ENCODE results near the gene GLI3.

The GLI3 gene

DNA sequence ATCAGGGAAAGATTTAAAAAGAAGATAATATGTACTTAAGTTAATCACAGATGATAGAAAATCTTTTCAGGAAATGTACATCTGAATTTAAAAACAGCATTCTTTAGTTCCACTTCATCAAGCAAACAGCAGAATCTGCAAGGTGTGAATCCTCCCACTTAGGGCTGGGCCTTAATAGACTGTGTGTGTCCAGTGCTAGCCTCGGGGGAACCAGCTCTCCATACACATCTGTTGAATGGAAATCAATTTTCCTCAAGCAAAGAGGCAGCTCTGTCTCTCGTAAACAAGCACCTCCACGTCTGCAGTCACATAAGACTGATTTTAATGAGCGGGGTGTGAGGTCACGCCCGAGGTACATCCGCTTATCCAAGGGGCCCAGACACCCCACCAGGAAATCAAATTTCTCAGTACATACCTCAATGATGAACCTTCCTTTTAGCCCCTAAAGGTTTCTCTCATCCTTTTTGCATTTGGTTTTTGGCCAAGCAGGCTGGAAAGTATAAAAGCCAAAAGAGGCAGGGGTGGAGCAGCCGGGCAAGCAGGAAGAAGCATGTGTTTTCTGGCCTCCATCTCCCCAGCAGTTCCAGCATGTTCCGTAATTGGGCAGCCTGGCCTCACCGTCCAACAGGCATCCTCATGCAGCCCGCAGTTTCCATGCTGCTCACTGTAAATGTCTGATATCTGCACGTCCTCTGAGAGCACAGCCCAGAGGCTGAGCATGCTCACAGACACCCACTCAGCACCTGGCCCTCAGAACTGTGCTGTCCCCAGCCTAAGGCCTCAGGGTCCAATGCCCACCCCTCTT lies 131.3 kb downstream of the GLI3 start:
- no peak for DNase-seq (ENCODE audit: low read depth in 2 of 2)

DNA sequence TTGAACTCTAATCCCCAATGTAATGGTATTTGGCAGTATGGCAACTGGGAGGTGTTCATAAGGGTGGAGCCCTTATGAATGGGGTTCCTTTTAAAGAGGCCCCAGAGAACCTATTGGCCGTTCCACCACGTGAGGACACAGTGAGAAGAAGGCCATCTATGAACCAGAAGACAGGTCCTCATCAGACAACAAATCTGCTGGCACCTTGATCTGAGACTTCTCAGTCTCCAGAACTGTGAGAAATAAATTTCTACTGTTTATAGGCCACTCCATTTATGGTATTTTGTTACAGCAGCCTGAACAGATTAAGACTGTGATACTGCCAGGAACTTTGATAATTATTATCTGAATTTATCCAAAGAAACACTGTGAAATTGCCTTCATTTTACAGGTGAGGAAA lies 132.3 kb downstream of the GLI3 start:
- DNase-seq (ENCODE audit: low read depth in 2 of 2): no peak

DNA sequence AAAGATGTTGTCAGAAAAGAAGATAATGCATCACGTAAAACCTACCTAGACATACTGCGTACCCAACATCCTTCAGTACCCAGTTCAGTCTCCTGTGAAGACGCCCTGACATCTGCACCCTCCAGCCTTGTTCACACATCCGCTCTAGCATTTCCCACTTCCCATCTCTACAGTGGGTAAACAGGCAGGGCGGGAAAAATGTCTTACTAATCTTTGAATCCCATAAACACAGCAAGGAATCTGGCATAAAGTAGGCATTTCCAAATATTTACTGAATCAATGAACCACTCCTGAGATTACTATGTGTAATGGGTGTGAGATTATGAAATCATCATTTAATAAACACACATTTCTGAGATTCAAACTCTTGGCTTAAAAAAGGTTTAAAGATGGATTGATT lies 132.8 kb downstream of the GLI3 start:
- DNase-seq (ENCODE audit: low read depth in 2 of 2): no peak

DNA sequence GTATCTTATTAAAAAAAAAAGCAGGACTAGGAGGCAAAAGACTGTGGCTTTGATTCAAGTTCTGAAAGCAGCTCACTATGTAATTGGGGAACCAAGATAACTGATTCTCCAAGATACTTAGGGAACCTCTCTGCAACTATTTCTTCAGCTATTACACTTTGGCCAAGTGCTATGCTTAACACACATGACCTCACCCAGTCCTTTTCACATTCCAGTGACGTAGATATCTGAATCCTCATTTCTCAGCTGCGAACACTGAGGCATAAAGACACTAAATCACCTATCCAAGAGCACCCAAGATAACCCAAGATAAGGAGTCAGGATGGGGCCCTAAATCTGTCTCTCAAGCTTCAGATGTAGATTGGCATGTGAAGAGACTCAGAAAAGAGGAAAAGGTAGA lies 133.6 kb downstream of the GLI3 start:
- DNase-seq (ENCODE audit: low read depth in 2 of 2): no peak

DNA sequence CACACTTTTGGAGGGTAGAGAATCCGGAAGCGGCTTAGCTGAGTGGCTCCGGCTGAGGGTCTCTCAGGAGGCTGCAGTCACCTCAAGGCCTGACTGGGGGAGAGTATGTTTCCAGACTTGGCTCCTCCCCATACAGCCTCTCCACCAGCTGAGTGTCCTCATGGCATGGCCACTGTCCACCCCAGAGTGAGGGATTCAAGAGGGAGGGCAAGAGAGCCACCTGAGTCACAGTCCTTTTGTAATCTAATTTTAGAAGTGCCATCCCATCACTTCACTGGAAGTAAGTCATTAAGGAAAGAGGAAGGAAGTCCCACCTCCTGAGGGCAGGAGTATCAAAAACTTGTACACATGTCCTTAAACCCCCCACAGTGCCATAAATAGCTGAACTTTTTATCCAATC lies 134.0 kb downstream of the GLI3 start:
- DNase-seq (ENCODE audit: low read depth in 2 of 2): no peak

DNA sequence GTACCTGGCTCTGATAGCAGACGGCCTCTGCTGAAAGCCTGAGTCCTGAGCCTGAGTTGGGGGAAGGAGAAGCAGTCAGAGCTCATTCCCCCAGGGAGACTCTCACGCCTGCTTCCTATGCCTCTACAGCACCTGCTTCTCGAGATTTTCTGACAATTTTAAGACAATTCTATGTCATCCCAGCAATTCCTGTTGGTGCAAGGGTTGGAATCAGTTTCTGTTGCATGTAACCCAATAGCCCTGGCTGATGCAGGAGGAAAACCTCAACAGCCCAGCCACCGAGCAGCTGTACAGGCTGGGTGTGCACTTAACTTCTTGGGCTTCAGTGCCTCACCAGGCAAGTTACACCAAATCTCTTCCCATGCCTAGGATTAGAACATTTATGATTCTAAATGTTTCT lies 134.7 kb downstream of the GLI3 start:
- DNase-seq (ENCODE audit: low read depth in 2 of 2): no peak

DNA sequence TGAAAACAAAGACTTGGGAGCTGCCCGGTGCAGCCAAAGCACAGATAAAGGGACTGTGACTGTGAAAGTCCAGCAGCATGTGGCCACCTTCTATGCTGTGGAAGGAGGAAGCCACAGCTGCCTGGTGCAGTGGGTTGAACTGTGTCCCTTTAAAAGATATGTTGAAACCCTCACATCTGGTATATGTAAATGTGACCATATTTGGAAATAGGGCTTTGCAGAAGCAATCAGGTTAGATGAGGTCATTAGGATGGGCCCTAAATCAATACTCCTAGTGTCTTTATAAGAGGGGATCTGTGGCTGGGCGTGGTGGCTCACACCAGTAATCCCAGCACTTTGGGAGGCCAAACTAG lies 136.9 kb downstream of the GLI3 start:
- no peak for DNase-seq (ENCODE audit: low read depth in 2 of 2)

DNA sequence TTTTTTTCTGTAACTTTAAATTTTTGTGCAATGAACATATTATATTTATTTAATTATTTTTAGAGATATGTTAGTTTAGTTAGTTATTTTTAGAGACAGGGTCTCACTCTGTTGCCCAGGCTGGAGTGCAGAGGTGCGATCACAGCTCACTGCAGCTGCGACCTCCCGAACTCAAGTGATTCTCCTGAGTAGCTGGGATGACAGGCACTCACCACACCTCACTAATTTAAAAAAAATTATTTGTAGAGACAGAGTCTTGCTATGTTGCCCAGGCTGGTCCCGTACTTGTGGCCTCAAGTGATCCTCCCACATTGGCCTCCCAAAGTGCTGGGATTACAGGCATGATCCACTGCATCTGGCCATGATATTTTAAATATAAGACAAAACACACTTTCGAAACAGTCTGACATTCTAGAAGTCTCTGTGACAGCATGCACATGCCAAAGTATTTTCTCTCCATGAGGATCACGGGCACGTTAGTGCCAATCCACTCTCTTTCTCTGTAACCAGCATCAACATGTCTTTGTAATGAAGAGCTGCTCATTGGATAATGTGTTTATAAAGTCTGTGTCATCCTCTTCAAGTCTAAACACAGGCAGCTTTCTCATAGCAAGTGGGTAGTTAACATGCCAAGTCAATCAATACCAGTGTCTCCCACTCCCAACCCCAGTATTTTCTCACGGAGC lies 137.4 kb downstream of the GLI3 start:
- DNase-seq (ENCODE audit: low read depth in 2 of 2): no peak

DNA sequence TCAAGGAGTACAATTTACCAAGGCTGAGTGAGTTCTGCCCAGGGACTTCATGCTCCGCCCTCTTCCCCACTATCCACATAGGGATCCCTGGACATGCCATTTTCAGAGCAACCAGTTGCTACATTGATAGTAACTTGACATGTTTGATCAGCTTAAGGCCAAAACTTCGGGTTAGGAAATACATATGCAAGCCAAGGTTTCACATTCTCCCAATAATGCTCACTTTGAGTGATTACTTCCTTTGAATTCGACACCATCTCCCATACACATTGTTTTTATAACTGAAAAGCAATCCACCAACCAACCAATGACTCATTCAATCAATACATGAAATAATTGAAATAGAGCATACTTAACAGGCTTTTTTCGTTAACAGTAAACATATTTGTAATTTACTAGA lies 137.9 kb downstream of the GLI3 start:
- DNase-seq (ENCODE audit: low read depth in 2 of 2): no peak

DNA sequence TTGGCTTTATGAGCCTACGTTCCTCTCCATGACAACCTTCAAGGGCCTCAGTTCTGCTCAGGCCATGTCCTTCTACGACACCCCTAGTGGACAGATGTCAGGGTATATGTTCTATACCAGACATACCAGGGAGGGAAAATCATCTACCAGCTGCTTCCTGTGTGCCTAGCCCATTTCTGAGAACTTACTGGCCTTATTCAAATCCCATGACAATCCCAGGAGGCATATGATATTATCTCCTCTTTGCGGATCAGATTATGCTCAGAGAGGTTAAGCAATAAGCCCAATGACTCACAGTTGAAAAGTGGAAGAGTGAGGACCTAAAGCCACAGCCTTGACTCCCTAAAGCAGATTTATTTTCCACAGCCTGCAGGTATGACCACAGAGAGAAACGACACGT lies 139.3 kb downstream of the GLI3 start:
- DNase-seq (ENCODE audit: low read depth in 2 of 2): no peak

DNA sequence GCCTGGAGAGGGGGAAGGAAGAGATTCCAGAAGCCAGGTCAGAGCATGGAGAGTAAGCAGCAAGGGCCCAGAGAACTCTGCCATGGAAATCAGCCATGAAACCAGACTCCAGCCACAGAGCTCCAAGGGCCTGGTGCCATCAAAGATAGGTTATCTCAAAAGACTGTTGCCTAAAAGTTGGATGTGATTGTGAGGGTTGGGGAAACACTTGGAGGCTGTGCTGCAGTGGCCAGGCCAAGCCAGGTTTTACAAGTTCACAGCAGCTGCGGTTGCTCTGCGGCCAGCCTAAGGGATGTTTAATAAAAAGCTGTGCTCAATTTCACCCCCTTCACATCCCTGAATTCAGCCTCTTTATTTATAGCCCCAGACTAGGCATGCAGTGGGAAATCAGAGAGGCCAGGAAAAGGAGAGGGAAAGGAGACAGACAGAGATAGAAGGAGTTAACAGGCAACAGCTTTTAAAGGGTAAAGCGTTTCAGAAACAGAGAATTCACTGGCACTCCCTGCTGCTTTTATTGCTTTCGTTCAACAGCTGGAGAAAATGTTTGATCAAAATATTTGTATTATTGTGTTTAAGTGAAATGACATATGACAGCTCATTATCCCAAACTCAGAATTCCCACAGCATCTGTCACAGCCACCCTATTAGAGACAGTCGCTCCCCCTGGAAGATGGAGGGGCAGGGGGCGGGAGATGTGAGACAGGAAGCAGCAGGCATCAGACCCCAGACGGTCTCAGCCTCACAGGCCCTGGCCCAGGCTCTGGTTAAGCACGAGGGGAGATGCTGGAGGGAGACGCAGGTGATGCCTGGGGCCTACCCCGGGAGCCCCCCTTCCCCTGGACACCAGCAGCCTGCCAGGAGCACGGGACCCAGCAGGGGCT lies 140.1 kb downstream of the GLI3 start:
- no peak for DNase-seq (ENCODE audit: low read depth in 2 of 2)

DNA sequence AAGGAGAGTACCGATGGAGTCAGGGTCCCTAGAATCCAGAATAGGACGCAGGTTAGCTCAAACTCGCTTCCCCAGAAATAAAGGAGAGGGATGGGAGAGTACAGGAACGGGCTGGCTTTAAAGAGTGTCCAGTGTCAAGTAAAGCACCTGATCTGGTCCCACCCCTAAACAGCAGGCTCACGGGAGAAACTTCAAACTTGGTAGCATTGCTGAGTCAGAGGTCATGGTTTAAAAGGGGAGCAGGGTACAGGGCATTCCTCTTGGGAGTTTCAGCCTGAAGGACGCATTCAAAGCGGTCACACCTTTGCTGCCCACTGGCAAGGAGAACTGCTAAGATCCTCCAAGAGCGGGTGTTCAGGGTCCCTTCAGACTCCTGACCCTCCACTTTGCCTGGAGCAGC lies 140.7 kb downstream of the GLI3 start:
- DNase-seq (ENCODE audit: low read depth in 2 of 2): no peak

DNA sequence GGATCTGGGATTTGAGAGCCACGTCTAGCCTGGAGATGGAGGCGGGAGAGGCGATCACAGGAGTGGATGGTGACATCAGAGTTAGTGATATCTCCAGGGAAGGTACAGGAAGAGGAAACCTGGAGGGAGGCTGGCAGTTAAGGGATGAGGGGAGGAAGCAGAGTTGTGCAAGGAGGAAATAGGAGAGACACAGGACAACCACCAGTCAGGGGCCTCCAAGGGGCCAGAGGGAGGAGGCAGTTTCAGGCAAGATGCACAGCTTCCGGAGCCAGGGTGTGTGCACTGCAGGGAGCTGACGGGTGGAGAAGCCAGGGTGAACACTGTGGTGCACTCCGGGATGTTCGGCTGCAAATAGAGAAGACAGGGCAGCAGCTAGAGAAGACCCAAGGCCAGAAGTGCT lies 141.2 kb downstream of the GLI3 start:
- no peak for DNase-seq (ENCODE audit: low read depth in 2 of 2)

DNA sequence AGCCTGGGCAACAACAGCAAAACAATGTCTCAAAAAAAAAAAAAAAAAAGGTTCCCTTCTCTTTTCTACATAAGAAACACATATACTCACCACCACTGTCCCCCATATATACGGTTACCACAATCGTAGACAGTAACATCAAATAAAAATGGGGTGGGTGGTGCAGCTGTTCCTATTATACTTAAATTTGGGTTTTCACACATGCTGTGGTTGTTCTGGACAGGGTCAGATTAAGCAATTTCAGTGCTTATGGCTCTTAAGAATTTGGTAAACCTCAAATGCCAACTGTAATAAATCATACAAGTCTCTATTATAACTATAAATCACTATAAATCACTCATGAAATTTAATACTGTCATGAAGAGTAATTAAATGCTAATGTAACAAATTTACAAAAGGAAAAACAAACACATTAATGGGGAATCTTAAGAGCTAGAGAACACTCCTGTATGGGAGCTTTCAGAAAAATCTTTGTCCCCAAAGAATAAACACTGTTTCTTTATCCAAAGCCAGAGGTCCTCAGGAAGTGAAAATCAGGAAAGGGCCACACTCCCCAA lies 143.6 kb downstream of the GLI3 start:
- DNase-seq (ENCODE audit: low read depth in 2 of 2): no peak

DNA sequence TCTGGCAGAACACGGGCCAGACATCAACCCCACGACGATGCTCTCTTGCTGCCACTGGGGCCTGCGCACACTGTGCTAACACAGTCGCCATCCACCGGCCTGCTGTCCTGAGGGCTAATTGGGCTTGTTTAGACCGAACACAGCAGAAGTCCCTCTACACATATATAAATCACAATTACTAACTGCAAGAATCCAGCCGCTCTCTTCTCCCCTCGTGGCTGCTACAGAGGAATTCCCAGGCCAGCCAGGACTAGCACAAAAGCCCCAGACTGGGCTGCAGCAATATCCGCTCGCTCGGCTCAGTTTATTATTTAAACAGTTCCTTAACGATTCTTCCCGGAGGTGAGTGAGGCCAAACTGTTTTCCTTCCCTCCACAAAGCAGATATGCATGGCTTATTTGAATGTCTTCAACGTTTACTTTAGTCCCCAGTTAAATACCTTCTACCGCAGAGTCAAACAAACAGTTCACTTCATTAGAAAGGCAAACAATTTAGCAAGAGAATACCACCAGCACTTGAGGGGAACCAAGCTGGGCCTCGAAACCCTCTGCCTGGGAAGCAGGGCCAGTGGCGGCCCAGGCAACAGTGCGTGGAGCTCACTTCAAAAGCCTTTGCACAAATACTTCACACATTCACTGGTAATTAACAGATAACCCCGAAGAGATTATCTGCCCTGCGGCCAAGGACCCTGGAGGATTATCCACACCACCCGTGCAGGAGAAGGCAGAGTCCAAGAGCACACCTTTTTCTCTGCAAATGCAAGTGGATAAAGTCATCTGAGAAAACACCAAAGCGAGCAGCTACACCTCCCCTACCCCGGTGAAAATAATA lies 145.3 kb downstream of the GLI3 start:
- no peak for DNase-seq (ENCODE audit: low read depth in 2 of 2)

DNA sequence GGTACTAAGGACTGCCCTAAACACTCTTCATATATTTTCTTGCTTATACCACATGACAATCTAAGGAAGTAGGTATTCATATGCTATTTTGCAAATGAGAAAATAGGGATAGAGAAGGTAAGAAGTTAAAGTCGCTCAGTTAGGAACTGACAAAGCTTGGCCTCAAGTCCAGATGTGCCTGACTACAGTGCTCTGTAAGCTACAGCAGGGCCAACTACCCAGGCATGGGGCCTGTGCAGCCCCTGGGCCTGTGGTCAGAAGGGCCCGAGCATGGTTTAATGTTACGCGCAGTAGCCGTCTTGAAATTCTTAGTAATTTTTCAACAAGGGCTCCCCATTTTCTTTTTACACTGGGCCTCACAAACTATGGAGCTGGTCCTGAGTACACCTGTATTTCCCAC lies 146.2 kb downstream of the GLI3 start:
- no peak for DNase-seq (ENCODE audit: low read depth in 2 of 2)

DNA sequence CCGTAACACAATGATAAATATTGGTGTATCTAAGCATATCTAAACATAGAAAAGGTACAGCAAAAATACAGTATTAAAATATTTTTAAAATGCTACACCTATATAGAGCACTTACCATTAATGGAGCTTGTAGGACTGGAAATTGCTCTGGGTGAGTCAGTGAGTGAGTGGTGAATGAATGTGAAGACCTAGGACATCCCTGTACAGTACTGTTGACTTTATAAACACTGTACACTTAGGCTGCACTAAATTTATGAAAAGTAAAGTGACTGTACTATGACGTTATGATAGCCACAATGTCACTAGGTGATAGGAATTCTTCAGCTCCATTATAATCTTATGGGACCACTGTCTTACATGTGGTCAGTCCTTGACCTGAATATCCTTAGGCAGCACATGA lies 147.0 kb downstream of the GLI3 start:
- DNase-seq (ENCODE audit: low read depth in 2 of 2): no peak

DNA sequence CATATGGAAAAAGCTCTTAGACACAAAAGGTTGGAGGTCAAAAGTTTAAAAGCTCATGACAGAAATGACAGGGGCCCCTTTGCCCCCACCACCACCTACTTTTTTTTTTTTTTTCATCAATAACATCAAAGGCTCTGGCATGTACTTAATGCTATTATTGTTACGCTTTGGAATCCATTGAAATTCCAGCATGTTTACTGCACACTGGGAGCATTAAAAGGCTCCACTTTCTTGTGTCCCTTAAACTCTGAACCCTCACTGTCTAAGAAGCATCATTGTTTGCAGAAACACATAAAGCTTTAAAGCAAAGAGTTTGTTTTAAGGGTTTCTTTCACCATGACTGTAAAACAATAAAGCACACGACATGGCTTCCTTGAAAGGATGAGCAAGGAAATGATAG lies 149.4 kb downstream of the GLI3 start:
- no peak for DNase-seq (ENCODE audit: low read depth in 2 of 2)

DNA sequence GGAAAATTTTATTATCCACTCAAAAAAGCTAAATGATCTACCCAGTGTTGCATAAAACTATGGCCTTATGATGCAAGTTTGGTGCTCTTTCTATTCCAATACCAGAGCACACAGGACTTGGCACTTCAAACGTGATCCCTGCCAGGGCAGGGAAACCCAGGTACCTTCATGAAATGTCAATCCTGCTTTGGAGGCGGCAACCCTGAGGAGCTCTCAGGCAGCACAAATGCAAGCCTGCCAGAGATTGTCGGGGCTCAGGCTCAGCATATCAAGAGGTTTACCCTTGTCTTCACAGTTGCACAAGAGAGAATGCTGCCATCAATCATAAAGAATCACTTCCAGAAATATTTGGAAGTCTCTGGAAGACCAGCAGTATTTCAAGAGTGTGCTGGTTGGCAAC lies 151.5 kb downstream of the GLI3 start:
- no peak for DNase-seq (ENCODE audit: low read depth in 2 of 2)

DNA sequence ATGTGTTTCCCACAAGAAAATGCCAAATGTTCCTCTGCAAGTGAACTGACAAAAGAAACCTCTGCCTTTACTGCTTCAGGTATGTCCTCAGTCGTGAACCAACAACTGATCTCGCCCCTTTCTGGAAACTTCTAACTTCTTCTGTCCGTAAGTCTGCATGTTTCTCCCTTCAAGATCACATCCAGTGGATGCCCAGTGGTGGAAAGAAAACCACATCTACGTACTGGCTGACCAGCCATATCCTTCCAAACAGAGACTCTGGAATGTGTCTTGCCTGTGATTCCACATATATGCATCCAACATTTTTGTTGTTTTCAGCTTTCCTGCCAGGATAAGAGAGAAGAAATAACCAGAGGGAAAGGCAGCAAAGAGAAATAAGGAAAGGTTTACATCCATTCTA lies 152.7 kb downstream of the GLI3 start:
- no peak for DNase-seq (ENCODE audit: low read depth in 2 of 2)

DNA sequence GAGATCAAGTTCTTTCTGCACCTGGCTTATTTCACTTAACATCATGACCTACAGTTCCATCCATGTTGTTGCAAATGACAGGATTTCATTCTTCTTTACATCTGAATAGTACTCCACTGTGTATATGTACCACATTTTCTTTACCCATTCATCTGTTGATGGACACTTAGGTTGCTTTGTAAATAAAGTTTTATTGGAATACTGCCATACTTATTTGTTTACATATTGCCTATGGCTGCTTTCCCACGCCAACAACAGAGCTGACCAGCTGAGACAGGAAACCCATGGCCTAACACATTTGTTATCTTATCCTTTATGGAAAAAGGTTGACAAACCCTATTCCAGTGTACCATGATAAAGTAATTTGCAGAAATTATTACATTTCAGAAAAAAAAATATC lies 153.7 kb downstream of the GLI3 start:
- DNase-seq (ENCODE audit: low read depth in 2 of 2): no peak

DNA sequence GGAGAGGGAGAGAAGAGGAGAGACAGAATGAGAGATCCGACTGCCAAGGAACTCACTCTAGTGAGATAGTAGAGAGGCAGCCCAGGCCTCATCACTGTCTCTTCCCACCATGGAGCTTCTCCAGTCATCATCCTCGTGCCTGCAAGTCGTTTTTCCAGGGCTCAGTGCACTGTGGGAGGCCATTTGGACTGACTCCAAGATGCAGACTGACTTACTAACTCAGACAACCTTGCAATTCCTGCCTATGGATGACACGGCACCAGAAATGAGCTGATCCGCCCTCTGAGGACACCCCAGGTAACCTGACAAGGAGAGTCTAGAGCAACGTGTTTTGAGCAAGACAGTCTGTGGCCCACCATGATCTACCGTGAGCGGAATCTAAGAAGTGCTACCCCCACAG lies 154.9 kb downstream of the GLI3 start:
- DNase-seq (ENCODE audit: low read depth in 2 of 2): no peak

Measured in stimulated activated CD8-positive, alpha-beta memory T cell treated with anti-CD3 and anti-CD28 coated beads, Interleukin-2, amount 100 ng/mL, for 48 hours (primary cell).